ENCODE results near the gene PNPT1. TPM values are rescaled to one million over a fixed set of nuclear protein-coding genes. Genes with fewer than 3 reads are reported as not detected.

Gene PNPT1
- total RNA-seq, 1 experiment from 2014 or later = 33.4 TPM

DNA sequence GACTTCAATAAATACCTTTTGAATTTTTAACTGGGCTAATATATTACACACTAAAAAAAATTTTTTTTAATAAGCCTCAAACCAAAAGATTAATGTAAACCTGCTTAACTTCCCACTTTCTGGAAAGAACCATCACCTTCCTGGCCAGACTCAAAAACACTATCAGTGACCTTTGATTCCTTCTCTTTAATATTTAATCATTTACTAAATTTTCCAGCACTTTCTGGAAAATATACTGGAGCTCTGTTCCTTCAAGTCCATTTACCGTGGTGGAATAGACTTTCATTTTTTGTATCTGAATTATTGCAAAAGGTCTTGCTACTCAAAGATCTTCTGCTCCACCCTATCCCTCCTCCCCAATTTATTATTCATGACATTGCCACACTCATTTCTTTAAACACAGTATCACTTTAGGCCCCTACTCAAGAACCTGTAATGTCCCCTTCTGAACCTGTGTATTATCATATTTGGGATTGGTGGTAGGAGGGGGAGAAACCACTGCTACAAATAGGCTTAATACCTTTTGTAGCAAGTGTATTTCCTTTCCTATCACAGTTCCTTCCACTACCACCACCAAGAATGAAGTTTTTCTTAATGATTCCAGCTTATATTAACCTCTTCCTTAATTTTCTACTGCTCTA lies 83.6 kb downstream of the PNPT1 start:
- H3K79me2 ChIP-seq (ENCODE audit: insufficient read depth, low read length) = no peaks in the 10 kb centered on the region; the same call in 1 of the 2 replicates
- no peak overlapping the region for H3K23ac ChIP-seq (ENCODE audit: insufficient read length, low read depth, low read length)
- H3K9me3 Mint-ChIP-seq = no peaks in the 10 kb centered on the region
- no peaks in the 10 kb centered on the region for H3K9me3 ChIP-seq (ENCODE audit: control insufficient read depth, low read depth, low read length)
- H3K27ac ChIP-seq (ENCODE audit: insufficient read length, low read depth, low read length) = no peak overlapping the region
- H3K27me3 Mint-ChIP-seq (ENCODE audit: low read depth) = no peaks in the 10 kb centered on the region
- H2AK5ac ChIP-seq (ENCODE audit: insufficient read length, low read length) = no peak overlapping the region
- H2BK120ac ChIP-seq (ENCODE audit: low read depth, low read length, poor library complexity, severe bottlenecking) = no peak overlapping the region
- H3K56ac ChIP-seq (ENCODE audit: insufficient read length, low read depth, low read length) = no peak overlapping the region
- no peak overlapping the region for H2BK15ac ChIP-seq (ENCODE audit: low read depth, low read length)
- H4K5ac ChIP-seq (ENCODE audit: insufficient read length, low read depth, low read length) = no peak overlapping the region
- H2BK12ac ChIP-seq (ENCODE audit: insufficient read length, low read depth, low read length) = no peak overlapping the region
- H3T11ph ChIP-seq (ENCODE audit: low read length) = no peak overlapping the region
- no peak overlapping the region for H2BK5ac ChIP-seq (ENCODE audit: insufficient read length, low read length)
- no peak overlapping the region for H4K8ac ChIP-seq (replicated peaks; ENCODE audit: insufficient read length, low read depth, low read length)
- no peak overlapping the region for H3K4me3 Mint-ChIP-seq
- TF ChIP-seq, protein P1, sequence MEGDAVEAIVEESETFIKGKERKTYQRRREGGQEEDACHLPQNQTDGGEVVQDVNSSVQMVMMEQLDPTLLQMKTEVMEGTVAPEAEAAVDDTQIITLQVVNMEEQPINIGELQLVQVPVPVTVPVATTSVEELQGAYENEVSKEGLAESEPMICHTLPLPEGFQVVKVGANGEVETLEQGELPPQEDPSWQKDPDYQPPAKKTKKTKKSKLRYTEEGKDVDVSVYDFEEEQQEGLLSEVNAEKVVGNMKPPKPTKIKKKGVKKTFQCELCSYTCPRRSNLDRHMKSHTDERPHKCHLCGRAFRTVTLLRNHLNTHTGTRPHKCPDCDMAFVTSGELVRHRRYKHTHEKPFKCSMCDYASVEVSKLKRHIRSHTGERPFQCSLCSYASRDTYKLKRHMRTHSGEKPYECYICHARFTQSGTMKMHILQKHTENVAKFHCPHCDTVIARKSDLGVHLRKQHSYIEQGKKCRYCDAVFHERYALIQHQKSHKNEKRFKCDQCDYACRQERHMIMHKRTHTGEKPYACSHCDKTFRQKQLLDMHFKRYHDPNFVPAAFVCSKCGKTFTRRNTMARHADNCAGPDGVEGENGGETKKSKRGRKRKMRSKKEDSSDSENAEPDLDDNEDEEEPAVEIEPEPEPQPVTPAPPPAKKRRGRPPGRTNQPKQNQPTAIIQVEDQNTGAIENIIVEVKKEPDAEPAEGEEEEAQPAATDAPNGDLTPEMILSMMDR (conservative IDR thresholded peaks at IDR 0.05) = no peak
- H3K27ac Mint-ChIP-seq = peak overlapping the region in 1 of 3 experiments; percentile 4; a peak in 1 of 7 replicates
- no peak overlapping the region for H3K9ac ChIP-seq (ENCODE audit: extremely low read depth, insufficient read length, low read length)
- H3K23me2 ChIP-seq (ENCODE audit: insufficient read length, low read depth, low read length, poor library complexity, severe bottlenecking) = no peaks in the 10 kb centered on the region
- peaks cover 6 to 35% (median 35%) of the 10 kb centered on the region in 3 experiments for H3K36me3 Mint-ChIP-seq (ENCODE audit: insufficient read depth in 1 of 3, low read depth in 3 of 3)
- no peak overlapping the region for H3K14ac ChIP-seq (ENCODE audit: insufficient read depth, low read length)
- H2BK20ac ChIP-seq (ENCODE audit: low read depth, low read length, poor library complexity, severe bottlenecking) = no peak overlapping the region
- no peak overlapping the region for H3K18ac ChIP-seq (ENCODE audit: insufficient read length, low read depth, low read length)
- H3K4ac ChIP-seq (ENCODE audit: low read depth, low read length) = no peak overlapping the region
- no peaks in the 10 kb centered on the region for H3K79me1 ChIP-seq (ENCODE audit: insufficient read depth, low read depth, low read length, poor library complexity, severe bottlenecking)
- no peaks in the 10 kb centered on the region for H3K4me1 Mint-ChIP-seq
- no peak overlapping the region for H3K4me2 ChIP-seq (ENCODE audit: insufficient read depth, insufficient read length, low read length)
- H3K27me3 ChIP-seq (ENCODE audit: insufficient read depth, low read length) = no peaks in the 10 kb centered on the region
- no peaks in the 10 kb centered on the region for H4K20me1 ChIP-seq (ENCODE audit: control insufficient read depth, insufficient read depth, insufficient read length)
- H2AFZ ChIP-seq (ENCODE audit: low read length) = no peak overlapping the region
- no peak overlapping the region for H4K91ac ChIP-seq (ENCODE audit: insufficient read length, low read depth, low read length)
- WGBS (ENCODE audit: extremely low coverage, insufficient read length, low lambda C conversion rate) = no CpG with 5 or more reads among the region's 1 CpG
- H3K4me1 ChIP-seq (ENCODE audit: insufficient read depth, low read length) = no peaks in the 10 kb centered on the region
- no peak for DNase-seq

All from H9 (cell line).